SU-DHL-6 (cell line): Measurements from ENCODE around the gene TMEM38B.

Experiments used
- H2AFZ ChIP-seq: fragments of 200-600 bp; sonication (generic); 2 replicates; pipeline ENCODE4 v1.6.1; 2014; ENCODE audit warnings: low read depth, mild to moderate bottlenecking, moderate library complexity, mixed read lengths, antibody characterized with exemption, low read length; ENCODE audit not compliant: severe bottlenecking
- H3F3A ChIP-seq: fragments of 200-600 bp; shearing (Covaris generic); 2 replicates; pipeline ENCODE4 v1.6.0; 2016; ENCODE audit warnings: antibody characterized with exemption, mild to moderate bottlenecking; ENCODE audit not compliant: insufficient read depth
- H3K27ac ChIP-seq: fragments of 200-600 bp; sonication (generic); 2 replicates; pipeline ENCODE4 v1.5.1; 2016; ENCODE audit warnings: low read depth, mild to moderate bottlenecking, low read length, moderate library complexity, mixed read lengths
- H3K27me3 ChIP-seq: fragments of 200-600 bp; sonication (generic), shearing (Covaris generic); 2 replicates; pipeline ENCODE4 v1.6.0; 2014; ENCODE audit warnings: mild to moderate bottlenecking, low read length
- H3K36me3 ChIP-seq: fragments of 200-600 bp; sonication (generic); 2 replicates; pipeline ENCODE4 v1.6.1; 2014; ENCODE audit warnings: mild to moderate bottlenecking, low read length, mixed read lengths
- H3K4me2 ChIP-seq: fragments of 300-600, 200-600 bp; shearing (Covaris generic), sonication (generic); 2 replicates; pipeline ENCODE4 v1.6.0; 2014; ENCODE audit warnings: low read length, low read depth, mild to moderate bottlenecking; ENCODE audit not compliant: poor library complexity, severe bottlenecking
- H3K4me3 ChIP-seq: fragments of 200-600 bp; sonication (generic); 2 replicates; pipeline ENCODE4 v1.5.1; 2014; ENCODE audit warnings: antibody characterized with exemption, low read length, mild to moderate bottlenecking, mixed read lengths; ENCODE audit not compliant: insufficient read depth, poor library complexity, severe bottlenecking
- H3K79me2 ChIP-seq: fragments of 200-600 bp; sonication (generic); 2 replicates; pipeline ENCODE4 v1.6.1; 2014; ENCODE audit warnings: mild to moderate bottlenecking, low read length, moderate library complexity; ENCODE audit not compliant: insufficient read depth
- H3K9ac ChIP-seq: fragments of 200-600 bp; sonication (generic); 2 replicates; pipeline ENCODE4 v1.7.0; 2014; ENCODE audit warnings: mild to moderate bottlenecking, low read length
- H3K9me2 ChIP-seq: fragments of 200-600 bp; sonication (generic); replicated peaks from 2 replicates; pipeline ENCODE4 v1.6.1; 2014; ENCODE audit warnings: low read length; ENCODE audit not compliant: insufficient read depth
- H3K9me3 ChIP-seq: fragments of 200-600 bp; sonication (generic); 2 replicates; pipeline ENCODE4 v1.6.1; 2014; ENCODE audit warnings: low read length, mixed read lengths; ENCODE audit not compliant: insufficient read depth
- H4K20me1 ChIP-seq: fragments of 200-600 bp; sonication (generic); 2 replicates; pipeline ENCODE4 v1.6.1; 2014; ENCODE audit warnings: low read depth, mild to moderate bottlenecking, antibody characterized with exemption, low read length, moderate library complexity, mixed read lengths
- EZH2phosphoT487 ChIP-seq: fragments of 200-600 bp; sonication (generic), shearing (Covaris generic); conservative IDR thresholded peaks from 2 replicates; pipeline ENCODE4 v1.6.1; 2018; ENCODE audit warnings: mild to moderate bottlenecking, antibody characterized with exemption, low read length, moderate library complexity, mixed read lengths
- TF ChIP-seq, protein P1 (sequence below): fragments of 200-600 bp; sonication (generic); IDR thresholded peaks from one replicate; pipeline ENCODE4 v1.5.1; 2017; ENCODE audit warnings: antibody characterized with exemption, mild to moderate bottlenecking, low read length, moderate library complexity; ENCODE audit not compliant: insufficient read depth, poor library complexity, severe bottlenecking

Gene TMEM38B

DNA sequence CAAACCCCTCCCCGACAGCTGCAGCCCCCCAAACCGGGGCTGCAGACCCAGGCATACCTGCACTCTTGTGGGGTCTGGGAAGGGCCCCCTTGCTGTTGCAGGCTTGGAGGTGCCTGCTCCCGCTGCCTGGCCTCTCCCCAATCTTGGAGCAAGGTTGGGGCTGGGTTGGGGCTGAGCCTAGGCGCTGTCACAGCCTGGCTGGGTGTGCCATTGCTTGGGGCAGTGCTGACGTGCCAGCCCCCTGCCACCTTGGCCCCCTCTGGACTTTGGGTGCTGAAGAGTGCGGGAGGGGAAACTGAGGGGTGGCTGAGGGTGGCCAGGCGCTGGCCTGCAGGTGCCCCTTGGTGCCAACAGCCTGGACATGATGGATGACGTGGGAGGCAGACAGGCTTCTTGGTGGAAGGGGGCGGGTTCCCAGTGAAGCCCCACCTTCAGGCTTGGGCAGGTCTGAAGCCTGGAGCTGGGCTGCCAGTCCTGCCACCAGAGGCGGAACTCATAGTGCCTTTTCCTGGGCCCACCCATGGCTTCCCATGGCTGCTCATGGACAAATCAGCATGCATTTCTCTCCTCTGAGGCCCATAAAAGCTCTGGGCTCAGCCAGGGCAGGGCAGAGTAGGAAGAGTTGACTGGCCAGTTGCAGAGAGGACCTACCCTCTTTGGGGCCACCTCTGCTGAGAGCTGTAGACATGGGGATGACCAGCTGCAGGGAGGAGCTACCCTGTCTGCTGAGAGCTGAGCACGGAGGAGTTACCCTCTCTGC is 19.1 kb downstream of the TMEM38B start:
- Histone ChIP-seq H3K9me2 (no peaks in the 10 kb centered on the region), H3F3A (no peaks in the 10 kb centered on the region; the same call in 1 of the 2 replicates), H2AFZ (no peak overlapping the region), H3K4me3 (no peak overlapping the region), H4K20me1 (no peaks in the 10 kb centered on the region), H3K79me2 (no peaks in the 10 kb centered on the region), H3K27me3 (no peaks in the 10 kb centered on the region), H3K9me3 (no peaks in the 10 kb centered on the region), H3K27ac (no peak overlapping the region), H3K9ac (no peak overlapping the region), H3K36me3 (0 out of 2 replicates have a peak, but pooled peaks cover 5% of the 10 kb centered on the region), H3K4me2 (no peak overlapping the region)
- TF ChIP-seq, protein P1, sequence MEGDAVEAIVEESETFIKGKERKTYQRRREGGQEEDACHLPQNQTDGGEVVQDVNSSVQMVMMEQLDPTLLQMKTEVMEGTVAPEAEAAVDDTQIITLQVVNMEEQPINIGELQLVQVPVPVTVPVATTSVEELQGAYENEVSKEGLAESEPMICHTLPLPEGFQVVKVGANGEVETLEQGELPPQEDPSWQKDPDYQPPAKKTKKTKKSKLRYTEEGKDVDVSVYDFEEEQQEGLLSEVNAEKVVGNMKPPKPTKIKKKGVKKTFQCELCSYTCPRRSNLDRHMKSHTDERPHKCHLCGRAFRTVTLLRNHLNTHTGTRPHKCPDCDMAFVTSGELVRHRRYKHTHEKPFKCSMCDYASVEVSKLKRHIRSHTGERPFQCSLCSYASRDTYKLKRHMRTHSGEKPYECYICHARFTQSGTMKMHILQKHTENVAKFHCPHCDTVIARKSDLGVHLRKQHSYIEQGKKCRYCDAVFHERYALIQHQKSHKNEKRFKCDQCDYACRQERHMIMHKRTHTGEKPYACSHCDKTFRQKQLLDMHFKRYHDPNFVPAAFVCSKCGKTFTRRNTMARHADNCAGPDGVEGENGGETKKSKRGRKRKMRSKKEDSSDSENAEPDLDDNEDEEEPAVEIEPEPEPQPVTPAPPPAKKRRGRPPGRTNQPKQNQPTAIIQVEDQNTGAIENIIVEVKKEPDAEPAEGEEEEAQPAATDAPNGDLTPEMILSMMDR = no peak
- TF ChIP-seq EZH2phosphoT487 = no peak

- Histone ChIP-seq H3K27me3 (no peaks in the 10 kb centered on the region), H2AFZ (no peak overlapping the region), H3K36me3 (0 out of 2 replicates have a peak, but pooled peaks cover 5% of the 10 kb centered on the region), H3K4me2 (no peak overlapping the region), H3F3A (no peaks in the 10 kb centered on the region; the same call in 1 of the 2 replicates), H3K79me2 (no peaks in the 10 kb centered on the region), H3K9me3 (no peaks in the 10 kb centered on the region), H3K27ac (no peak overlapping the region), H4K20me1 (no peaks in the 10 kb centered on the region), H3K9ac (no peak overlapping the region), H3K9me2 (no peaks in the 10 kb centered on the region), H3K4me3 (no peak overlapping the region)
- TF ChIP-seq EZH2phosphoT487 = no peak
- TF ChIP-seq, protein P1 = no peak
Observed at GRCh38 chr9:105714020-105714331, 19.6 kb downstream of the TMEM38B start.

DNA sequence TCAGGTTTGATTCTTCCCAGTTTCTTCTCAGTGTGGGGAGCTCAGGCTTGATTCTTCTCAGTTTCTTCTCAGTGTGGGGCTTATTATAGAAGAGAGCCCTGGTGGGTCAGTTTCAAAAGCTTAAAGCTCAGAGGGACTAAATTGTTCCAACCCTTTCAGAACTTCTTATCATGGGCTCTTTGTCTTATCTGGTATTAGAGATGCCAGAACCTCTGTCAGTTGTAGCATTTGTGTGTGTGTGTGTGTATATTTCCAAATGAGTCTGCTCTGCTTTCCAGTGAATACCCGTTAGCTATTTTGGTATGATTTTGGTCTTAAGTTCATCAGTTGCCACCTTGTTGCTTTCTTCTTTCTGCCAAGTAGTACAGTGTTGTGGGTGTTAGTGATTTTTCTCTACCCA is 21.8 kb downstream of the TMEM38B start:
- H3K79me2 ChIP-seq = no peaks in the 10 kb centered on the region
- H3K4me2 ChIP-seq = no peak overlapping the region
- H3K9me2 ChIP-seq = no peaks in the 10 kb centered on the region
- no peak for TF ChIP-seq EZH2phosphoT487
- TF ChIP-seq, protein P1 = no peak
- H3F3A ChIP-seq = no peaks in the 10 kb centered on the region; the same call in 1 of the 2 replicates
- H3K27me3 ChIP-seq = no peaks in the 10 kb centered on the region
- H4K20me1 ChIP-seq = no peaks in the 10 kb centered on the region
- no peak overlapping the region for H3K27ac ChIP-seq
- H2AFZ ChIP-seq = no peak overlapping the region
- H3K9me3 ChIP-seq = no peaks in the 10 kb centered on the region
- 0 out of 2 replicates have a peak, but pooled peaks cover 5% of the 10 kb centered on the region for H3K36me3 ChIP-seq
- H3K9ac ChIP-seq = no peak overlapping the region
- H3K4me3 ChIP-seq = no peak overlapping the region
